Kidney glomerular epithelial cell (primary cell): ENCODE results near the gene SORCS2.
"Not testable (repeated sequence)": the region's sequence is repeated elsewhere in the genome, so short reads cannot be mapped to it uniquely, and the experiment has no call there.

Experiments used
- DNase-seq: peaks from one replicate; lab custom pipeline; 2025; lab: John Stamatoyannopoulos, UW

SORCS2 gene

GRCh38 chr4:7590189-7590588 lies 397.9 kb downstream of the SORCS2 start:
- DNase-seq = no peak

- DNase-seq = no peak
Measured at GRCh38 chr4:7590899-7591298, 398.6 kb downstream of the SORCS2 start.

DNA sequence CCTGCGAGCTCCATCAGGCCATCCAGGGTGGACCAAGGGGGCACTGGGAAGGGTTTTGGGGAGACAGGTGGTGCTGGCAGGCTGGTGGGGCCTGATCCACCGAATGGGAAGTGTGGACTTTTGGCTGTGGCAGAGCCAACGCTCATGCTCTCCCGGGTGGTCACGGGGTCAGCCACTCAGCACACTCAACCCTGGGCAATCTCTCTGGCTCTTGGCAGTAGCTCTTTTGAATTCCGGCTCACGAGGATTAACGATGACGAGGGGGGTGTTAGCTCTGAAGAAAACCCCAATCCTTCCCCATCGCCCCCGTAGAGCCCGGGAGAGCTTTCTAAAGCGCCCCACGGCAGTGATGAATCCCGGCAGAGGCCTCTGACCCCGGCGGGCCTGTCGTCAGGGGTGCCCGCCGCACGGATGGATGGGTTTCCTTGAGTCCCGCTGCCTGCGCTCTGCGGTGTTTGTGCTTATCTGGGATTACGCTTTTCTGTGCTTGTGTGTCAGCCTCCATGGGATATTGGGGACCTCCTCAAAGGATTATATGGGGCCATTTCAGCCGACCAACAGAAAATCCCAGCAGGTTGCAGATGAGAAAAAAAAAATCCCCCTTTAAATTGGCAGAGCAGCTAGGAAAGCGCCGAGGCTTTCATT lies 399.2 kb downstream of the SORCS2 start:
- no peak for DNase-seq

DNA sequence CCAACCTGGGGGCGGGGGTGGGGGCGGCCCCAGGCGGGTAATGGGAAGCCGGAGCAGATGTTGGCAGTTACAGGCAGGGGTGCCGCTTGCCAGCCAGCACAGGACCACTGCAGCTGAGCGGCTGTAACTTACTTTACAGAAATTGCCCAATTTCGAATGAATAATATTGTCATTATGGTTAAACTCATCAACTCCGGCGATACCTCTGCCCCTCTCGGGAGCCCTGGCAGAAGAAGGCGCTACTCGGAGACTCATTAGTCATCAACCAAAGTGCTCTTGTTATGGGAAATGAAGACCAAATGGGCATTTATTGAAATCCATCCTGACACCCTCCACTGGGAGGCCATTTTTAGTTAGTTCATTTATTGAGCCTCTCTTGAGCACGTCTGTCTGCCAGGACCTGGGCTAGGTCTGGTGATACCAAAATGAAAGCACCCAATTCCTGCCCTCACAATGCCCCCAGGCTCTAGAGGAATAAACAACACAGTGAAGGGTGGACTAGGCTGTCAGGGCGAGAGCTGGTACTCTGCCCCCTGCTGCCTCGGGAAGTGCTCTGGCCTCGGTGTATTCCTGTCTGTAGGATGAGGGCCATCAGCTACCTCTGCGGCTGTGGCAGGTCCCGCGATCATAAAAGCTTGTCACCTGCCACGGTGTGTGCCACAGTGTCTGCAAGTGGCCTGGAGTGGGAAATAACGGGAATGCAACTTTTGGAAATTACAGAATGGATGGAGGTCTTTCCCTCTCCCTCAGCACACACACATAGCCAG lies 401.5 kb downstream of the SORCS2 start:
- no peak for DNase-seq

- DNase-seq = no peak
Measured at GRCh38 chr4:7595934-7596461, 403.7 kb downstream of the SORCS2 start.

GRCh38 chr4:7596918-7597606 lies 404.7 kb downstream of the SORCS2 start:
- no peak for DNase-seq

GRCh38 chr4:7598939-7599790 lies 406.8 kb downstream of the SORCS2 start:
- DNase-seq = no peak

DNA sequence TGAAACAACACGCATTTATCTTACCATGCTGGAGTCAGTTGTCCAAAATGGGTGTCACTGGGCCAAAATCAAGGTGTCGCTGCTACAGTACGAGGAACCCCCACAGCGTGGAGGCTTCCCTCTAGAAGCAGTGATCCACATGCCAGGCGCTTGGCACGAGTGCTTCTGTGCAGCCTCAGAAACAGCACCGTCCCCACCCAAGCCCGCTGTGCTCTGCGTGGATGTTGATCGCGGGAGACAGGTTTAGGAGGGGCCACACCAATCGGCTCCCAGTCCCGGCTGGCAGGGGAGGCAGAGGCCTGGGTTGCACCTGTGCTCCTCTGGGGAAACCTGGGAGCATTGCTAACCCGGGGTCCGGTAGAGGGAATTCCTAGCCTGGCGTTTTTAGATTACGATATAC lies 407.9 kb downstream of the SORCS2 start:
- no peak for DNase-seq

- DNase-seq = not testable (repeated sequence)
Measured at GRCh38 chr4:7602166-7602565, 409.8 kb downstream of the SORCS2 start.

GRCh38 chr4:7607156-7607910 lies 415.0 kb downstream of the SORCS2 start:
- no peak for DNase-seq

DNA sequence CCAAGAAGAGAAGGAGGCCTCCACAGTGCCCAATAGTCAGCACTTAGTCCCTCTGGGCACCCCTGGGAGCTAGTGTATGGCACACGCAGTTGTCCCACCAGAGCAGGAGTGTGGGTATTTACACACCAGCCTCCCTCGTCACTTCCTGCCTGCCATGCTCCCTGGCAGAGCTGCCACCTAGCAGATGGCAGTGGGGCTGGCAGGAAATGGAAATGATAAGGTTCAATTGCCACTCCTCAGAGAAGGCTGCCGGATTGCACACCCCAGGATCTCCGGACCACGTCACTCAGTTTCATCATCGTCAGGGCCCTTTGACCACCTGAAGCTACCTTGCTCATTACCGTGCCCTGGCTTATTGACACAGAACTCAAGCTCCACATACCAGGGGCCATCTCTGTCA lies 415.7 kb downstream of the SORCS2 start:
- no peak for DNase-seq

- no peak for DNase-seq
Measured at GRCh38 chr4:7609316-7609715, 417.0 kb downstream of the SORCS2 start.

- no peak for DNase-seq
Measured at GRCh38 chr4:7610022-7610670, 417.8 kb downstream of the SORCS2 start.

DNA sequence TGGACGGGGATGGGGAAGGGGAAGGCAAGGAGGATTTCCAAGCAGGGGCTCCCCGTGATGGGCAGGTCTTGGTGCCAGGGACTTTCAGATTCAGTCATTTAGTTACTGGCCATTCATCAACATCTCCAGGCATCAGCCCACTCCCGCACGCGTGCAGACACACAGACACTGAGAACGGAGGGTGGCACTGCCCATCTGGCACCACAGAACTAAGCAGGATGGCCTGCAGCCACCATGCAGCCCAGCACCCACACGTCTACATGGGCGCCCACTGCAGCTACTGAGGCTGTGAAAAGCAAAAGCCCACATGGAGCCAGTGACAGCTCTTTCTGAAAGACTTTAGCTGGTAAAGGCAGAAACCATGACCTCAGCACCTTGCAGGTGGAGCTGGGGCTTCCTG lies 418.5 kb downstream of the SORCS2 start:
- DNase-seq = no peak

DNA sequence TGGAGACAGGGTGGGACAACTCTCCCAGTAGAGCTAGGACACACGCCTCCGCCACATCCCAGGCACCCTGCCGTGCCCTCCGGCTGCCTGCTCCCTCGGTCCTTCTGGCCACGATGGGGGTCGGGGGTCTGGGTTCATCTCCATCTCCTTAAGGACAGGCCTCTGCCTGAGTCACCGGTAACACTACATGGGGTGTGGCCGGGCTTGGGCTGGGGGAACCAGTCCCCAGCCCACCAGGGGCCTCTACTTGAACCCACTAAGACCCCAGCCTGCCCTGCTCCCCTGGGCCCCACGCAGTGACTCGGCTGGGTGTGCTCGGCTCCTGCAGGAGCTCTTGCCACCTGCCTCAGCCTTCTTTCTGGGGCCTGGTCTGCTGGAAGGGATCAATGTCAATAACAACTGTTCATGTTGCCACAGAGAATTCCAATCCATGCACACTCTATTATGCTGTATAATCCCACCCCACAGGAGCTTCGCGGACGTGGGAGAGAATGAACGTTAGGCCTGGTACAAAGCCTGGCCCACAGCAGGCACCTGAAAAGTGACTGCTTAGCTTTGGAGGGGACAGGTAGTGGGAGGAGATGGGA lies 420.1 kb downstream of the SORCS2 start:
- DNase-seq = no peak

- no peak for DNase-seq
Measured at GRCh38 chr4:7614350-7614949, 422.1 kb downstream of the SORCS2 start.

DNA sequence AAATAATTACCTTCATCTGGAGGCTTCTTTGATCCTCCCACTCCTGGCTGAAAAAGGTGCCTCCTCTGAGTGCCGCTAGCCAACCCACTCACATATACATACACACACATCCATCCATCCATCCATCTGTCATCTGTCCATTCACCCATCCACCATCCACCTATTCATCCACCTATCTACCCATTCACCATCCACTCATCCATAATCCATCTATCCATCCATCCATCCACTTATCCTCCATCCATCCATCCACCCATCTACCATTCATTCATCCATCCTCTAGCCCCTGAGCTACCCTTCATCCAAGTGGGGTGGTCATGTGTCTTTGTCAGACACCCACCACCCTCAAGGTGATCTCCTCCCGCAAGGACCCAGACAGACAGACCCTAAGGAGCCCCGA lies 423.9 kb downstream of the SORCS2 start:
- no peak for DNase-seq

DNA sequence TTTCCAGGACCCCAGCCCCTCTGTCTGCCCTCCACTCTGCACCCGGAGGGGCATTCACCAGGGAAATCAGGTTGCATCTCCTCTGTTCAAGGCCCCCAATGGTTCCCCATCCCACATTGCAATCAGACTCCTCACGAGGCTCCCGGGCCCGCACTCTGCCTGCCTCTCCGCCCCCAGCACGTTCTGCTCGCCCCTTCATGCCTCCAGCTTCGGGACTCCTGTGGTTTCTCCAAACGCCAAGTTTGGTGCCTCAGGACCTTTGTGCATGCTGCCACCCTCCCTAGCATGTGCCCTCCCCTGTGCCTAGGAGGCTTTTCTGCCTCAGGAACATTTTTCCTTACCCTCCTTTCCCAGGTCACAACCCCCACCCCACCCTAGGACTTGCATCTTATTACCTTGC lies 426.0 kb downstream of the SORCS2 start:
- DNase-seq = no peak

DNA sequence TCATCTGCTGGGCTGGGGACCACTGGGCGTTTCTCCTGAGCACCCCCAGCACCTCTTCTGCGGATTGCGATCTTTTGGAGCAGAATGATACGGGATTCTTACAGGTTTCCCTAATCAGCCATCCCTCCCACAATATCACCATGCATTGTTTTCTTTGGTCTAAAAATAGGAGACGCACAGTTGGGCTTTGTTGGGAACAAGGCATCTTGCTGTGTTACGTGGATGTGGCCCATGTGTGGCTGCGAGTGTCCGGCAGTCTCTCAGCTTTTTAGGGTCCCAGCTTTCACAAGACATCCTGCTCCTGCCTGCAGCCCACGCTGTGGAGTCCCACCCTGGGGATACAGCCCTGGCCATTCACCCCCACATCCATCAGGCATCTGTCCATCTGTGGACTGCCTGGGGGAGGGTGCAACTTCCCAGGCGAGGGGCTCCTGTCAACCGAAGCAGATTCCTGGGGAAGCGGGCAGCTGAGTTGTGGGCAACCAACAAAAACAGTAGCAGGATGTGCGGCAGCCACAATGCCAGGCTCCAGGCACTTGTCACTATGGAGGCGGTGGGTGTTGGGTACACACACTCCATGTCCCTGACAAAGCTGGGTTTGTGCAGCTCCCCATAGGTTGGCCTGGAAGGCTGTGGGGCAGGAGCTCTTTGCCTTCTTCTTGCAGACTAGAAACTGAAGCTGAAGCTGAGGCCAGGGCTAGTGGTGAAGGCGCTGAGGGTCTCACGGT lies 427.9 kb downstream of the SORCS2 start:
- no peak for DNase-seq
